Measurements from ENCODE around the gene FHOD1. TPM values are rescaled to one million over a fixed set of nuclear protein-coding genes. Genes with fewer than 3 reads are reported as not detected.
A peak's percentile ranks its signal among the peaks of the same experiment; 100 is the strongest.

The FHOD1 gene
- polyA plus RNA-seq, 1 of the 3 experiments (the other 2 are of a cell fraction): 70.9 TPM

GRCh38 chr16:67228905-67229304 is 18.4 kb downstream of the FHOD1 start:
- peaks cover 40% of the 10 kb centered on the region for H3K79me2 ChIP-seq (ENCODE audit: insufficient read depth)
- WGBS (ENCODE audit: low lambda C conversion rate): 86% methylated on average over 9 of the region's 9 CpGs
- ChIA-PET POLR2A (no interaction called here), CTCF (interaction anchor here (1.5 to 2.9 kb wide), 2 partner anchors 19 to 31 kb away, joined by 4 to 7 read pairs; no protein-coding TSS in a partner anchor)
- no peak for TF ChIP-seq EZH2phosphoT487 (IDR thresholded peaks at IDR 0.05; ENCODE audit: borderline replicate concordance, low read depth)
- no peak for TF ChIP-seq TCF12 (IDR thresholded peaks at IDR 0.05)
- no peak for TF ChIP-seq POLR2AphosphoS5 (IDR thresholded peaks at IDR 0.05; ENCODE audit: low read depth, low read length)
- TF ChIP-seq, protein P1, sequence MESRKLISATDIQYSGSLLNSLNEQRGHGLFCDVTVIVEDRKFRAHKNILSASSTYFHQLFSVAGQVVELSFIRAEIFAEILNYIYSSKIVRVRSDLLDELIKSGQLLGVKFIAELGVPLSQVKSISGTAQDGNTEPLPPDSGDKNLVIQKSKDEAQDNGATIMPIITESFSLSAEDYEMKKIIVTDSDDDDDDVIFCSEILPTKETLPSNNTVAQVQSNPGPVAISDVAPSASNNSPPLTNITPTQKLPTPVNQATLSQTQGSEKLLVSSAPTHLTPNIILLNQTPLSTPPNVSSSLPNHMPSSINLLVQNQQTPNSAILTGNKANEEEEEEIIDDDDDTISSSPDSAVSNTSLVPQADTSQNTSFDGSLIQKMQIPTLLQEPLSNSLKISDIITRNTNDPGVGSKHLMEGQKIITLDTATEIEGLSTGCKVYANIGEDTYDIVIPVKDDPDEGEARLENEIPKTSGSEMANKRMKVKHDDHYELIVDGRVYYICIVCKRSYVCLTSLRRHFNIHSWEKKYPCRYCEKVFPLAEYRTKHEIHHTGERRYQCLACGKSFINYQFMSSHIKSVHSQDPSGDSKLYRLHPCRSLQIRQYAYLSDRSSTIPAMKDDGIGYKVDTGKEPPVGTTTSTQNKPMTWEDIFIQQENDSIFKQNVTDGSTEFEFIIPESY (IDR thresholded peaks at IDR 0.05; ENCODE audit: borderline replicate concordance, low read depth): no peak
- no peak for TF ChIP-seq EP300 (IDR thresholded peaks at IDR 0.05; ENCODE audit: borderline replicate concordance in 1 of 2, low read depth in 1 of 2, low read length in 1 of 2)
- no peak for TF ChIP-seq MEF2A (IDR thresholded peaks at IDR 0.05; ENCODE audit: borderline replicate concordance, low read depth)
- no peak for TF ChIP-seq ELF1 (IDR thresholded peaks at IDR 0.05)
- no peak for TF ChIP-seq FOSL2 (IDR thresholded peaks at IDR 0.05; ENCODE audit: borderline replicate concordance, low read depth)
- TF ChIP-seq TAF1 (IDR thresholded peaks at IDR 0.05; ENCODE audit: borderline replicate concordance, low read depth, low read length): no peak
- TF ChIP-seq FOXM1 (IDR thresholded peaks at IDR 0.05; ENCODE audit: low read depth): no peak
- TF ChIP-seq GABPA (IDR thresholded peaks at IDR 0.05; ENCODE audit: low read depth): no peak
- no peak for TF ChIP-seq RXRA (IDR thresholded peaks at IDR 0.05; ENCODE audit: borderline replicate concordance, low read depth)
- no peak for TF ChIP-seq NRF1 (IDR thresholded peaks at IDR 0.05; ENCODE audit: low read depth, low read length)
- no peak for TF ChIP-seq IRF3 (IDR thresholded peaks at IDR 0.05; ENCODE audit: low read depth, low read length)
- no peak for TF ChIP-seq CHD2 (IDR thresholded peaks at IDR 0.05; ENCODE audit: low read length, partially characterized antibody)
- no peak for TF ChIP-seq NFIC (IDR thresholded peaks at IDR 0.05; ENCODE audit: borderline replicate concordance)
- peaks cover 0 to 22% of the 10 kb centered on the region in 2 experiments; a peak in 2 of 4 replicates for H3K4me1 ChIP-seq (ENCODE audit: control insufficient read depth in 1 of 2, insufficient read depth in 2 of 2, low read depth in 1 of 2, low read length in 1 of 2)
- H3K9me2 ChIP-seq: no peaks in the 10 kb centered on the region
- H3K9me3 ChIP-seq: no peaks in the 10 kb centered on the region
- peaks cover 33% of the 10 kb centered on the region for H3F3A ChIP-seq (replicated peaks; ENCODE audit: insufficient read depth)
- peaks cover 30 to 46% of the 10 kb centered on the region in 2 experiments for H3K36me3 ChIP-seq (replicated peaks in 1 of 2; ENCODE audit: control insufficient read depth in 1 of 2, insufficient read depth in 2 of 2, low read length in 1 of 2)
- H3K4me3 ChIP-seq (ENCODE audit: low read depth in 2 of 2, low read length in 1 of 2): no peak overlapping the region
- no peaks in the 10 kb centered on the region for H4K20me1 ChIP-seq (ENCODE audit: insufficient read depth)
- H3K4me2 ChIP-seq: peak overlapping the region; percentile 88; the same call in 1 of the 2 replicates
- no peak overlapping the region for H3K27ac ChIP-seq (ENCODE audit: low read depth in 2 of 2, low read length in 1 of 2)
- H2AFZ ChIP-seq (ENCODE audit: low read depth): no peak overlapping the region
- DNase-seq: no peak
- H3K9ac ChIP-seq: no peak overlapping the region
- H3K27me3 ChIP-seq (ENCODE audit: insufficient read depth): no peaks in the 10 kb centered on the region
